ENCODE measurements around the gene IL1RAPL2. TPM values are rescaled to one million over a fixed set of nuclear protein-coding genes. Genes with fewer than 3 reads are reported as not detected.
"Not testable (repeated sequence)": the region's sequence is repeated elsewhere in the genome, so short reads cannot be mapped to it uniquely, and the experiment has no call there.

The IL1RAPL2 gene
- total RNA-seq, 2 donors from 2014 or later, result not detected

- H3K4me1 Mint-ChIP-seq (ENCODE audit: low read depth), result no peaks in the 10 kb centered on the region
These were observed 623.1 kb downstream of the IL1RAPL2 start for GRCh38 chrX:105189093-105189492.

DNA sequence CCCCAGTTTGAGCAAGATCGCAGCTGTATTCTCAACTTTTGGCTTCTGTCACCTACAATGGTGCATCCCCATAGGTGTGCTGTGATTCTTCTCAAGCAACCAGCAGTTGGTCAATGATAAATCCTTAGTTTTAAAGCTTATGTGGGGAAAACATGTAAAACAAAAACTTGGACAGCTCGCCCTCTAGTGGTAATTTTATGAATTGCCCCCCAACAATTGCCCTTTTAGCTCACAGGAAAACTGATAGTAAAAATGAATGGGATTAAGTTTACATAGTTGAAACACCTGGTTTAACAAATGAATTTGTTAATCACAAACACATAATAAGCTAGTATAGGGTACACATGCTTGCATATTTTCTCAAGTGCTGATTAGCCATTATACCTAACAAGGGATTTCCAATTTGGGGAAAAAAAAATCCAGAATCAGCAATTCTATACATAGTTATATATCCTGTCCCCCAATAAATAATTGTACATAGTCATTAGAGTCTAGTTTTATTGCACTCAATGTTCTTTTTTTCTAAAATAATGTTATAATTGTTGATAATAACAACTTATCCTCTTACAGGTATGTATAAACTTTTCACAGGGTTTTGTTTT, 624.4 kb downstream of the IL1RAPL2 start:
- no peaks in the 10 kb centered on the region for H3K4me1 Mint-ChIP-seq (ENCODE audit: low read depth)
- H3K27ac Mint-ChIP-seq, result no peak overlapping the region
- ATAC-seq (replicated peaks in 1 of 2) (no peak), DNase-seq (peak in 1 of 2 donors; percentile 3)
- H3K9me3 Mint-ChIP-seq, result no peaks in the 10 kb centered on the region
- H3K36me3 Mint-ChIP-seq (ENCODE audit: insufficient read depth in 2 of 2), result no peaks in the 10 kb centered on the region
- peaks cover 12% of the 10 kb centered on the region for H3K27me3 Mint-ChIP-seq (ENCODE audit: low read depth)
- H3K4me3 Mint-ChIP-seq, result no peak overlapping the region

More at GRCh38 chrX:105189093-105189492, 623.1 kb downstream of the IL1RAPL2 start:
- no peak for DNase-seq
- Mint-ChIP-seq H3K4me3 (no peak overlapping the region), H3K27me3 (ENCODE audit: low read depth) (peaks cover 9% of the 10 kb centered on the region), H3K36me3 (ENCODE audit: insufficient read depth in 2 of 2) (no peaks in the 10 kb centered on the region), H3K9me3 (no peaks in the 10 kb centered on the region), H3K27ac (no peak overlapping the region)
- ATAC-seq (replicated peaks in 1 of 2), result no peak

DNA sequence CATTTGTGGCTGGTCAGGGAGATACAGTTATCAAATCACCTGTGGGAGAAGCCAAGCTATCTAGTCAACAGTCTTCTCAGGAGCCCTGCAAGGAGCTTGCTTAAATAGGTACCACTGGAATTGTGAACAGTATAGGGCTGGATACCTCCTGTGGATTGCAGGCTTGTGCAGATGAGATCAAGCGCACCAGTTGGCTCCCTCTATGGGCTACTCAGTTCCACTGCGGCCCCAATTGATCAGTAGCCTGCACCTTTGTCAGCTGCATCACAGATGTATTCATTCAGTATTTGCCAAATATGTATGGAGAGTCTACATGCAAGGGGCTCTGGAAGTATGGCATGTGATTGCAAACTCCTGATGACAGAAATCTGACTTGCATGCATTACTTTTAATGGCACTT, 625.9 kb downstream of the IL1RAPL2 start:
- no peaks in the 10 kb centered on the region for H3K36me3 Mint-ChIP-seq (ENCODE audit: insufficient read depth in 2 of 2)
- DNase-seq (no peak), ATAC-seq (replicated peaks in 1 of 2) (no peak)
- no peaks in the 10 kb centered on the region for H3K9me3 Mint-ChIP-seq
- H3K27me3 Mint-ChIP-seq (ENCODE audit: low read depth), result peaks cover 14% of the 10 kb centered on the region
- H3K4me3 Mint-ChIP-seq, result no peak overlapping the region
- H3K4me1 Mint-ChIP-seq (ENCODE audit: low read depth), result no peaks in the 10 kb centered on the region
- H3K27ac Mint-ChIP-seq, result no peak overlapping the region

GRCh38 chrX:105209406-105209805, 643.4 kb downstream of the IL1RAPL2 start:
- peaks cover 14% of the 10 kb centered on the region for H3K27me3 Mint-ChIP-seq (ENCODE audit: low read depth)
- no peak for DNase-seq
- no peak for ATAC-seq (replicated peaks in 1 of 2)

GRCh38 chrX:105210258-105210657, 644.3 kb downstream of the IL1RAPL2 start:
- DNase-seq (no peak), ATAC-seq (replicated peaks in 1 of 2) (no peak)
- Mint-ChIP-seq H3K4me3 (no peak overlapping the region), H3K36me3 (ENCODE audit: insufficient read depth in 2 of 2) (no peaks in the 10 kb centered on the region), H3K27ac (no peak overlapping the region), H3K27me3 (ENCODE audit: low read depth) (peaks cover 14% of the 10 kb centered on the region), H3K9me3 (peaks cover 4 to 6% of the 10 kb centered on the region in 2 donors), H3K4me1 (ENCODE audit: low read depth) (no peaks in the 10 kb centered on the region)

More at GRCh38 chrX:105209406-105209805, 643.4 kb downstream of the IL1RAPL2 start:
- no peaks in the 10 kb centered on the region for H3K4me1 Mint-ChIP-seq (ENCODE audit: low read depth)
- no peak overlapping the region for H3K4me3 Mint-ChIP-seq
- H3K9me3 Mint-ChIP-seq, result no peaks in the 10 kb centered on the region
- H3K27ac Mint-ChIP-seq, result no peak overlapping the region
- H3K36me3 Mint-ChIP-seq (ENCODE audit: insufficient read depth in 2 of 2), result no peaks in the 10 kb centered on the region

DNA sequence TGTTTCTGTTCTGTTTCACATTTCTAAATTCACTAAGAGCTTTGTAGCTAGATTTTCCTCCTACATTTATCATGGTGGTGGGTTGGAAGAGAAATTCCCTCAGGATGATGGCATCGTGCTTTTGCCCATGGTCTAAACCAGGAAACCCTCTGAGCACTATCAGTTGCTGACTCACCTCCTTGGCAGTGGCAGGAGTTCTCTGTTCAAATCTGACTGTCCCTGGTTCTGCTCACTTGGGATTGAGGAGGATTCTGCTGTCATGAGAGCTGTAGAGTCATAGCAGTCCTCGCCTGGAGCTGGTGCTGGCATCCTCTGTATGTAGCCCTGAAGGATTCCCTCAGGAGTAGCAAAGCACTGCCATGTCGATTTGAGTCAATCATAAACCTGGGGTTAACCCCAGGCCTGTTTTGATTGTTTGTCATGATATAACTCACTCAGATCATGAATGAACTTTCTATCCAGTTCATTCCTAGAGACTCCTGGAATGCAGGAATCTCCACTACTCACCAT, 645.1 kb downstream of the IL1RAPL2 start:
- H3K27ac Mint-ChIP-seq, result no peak overlapping the region
- no peaks in the 10 kb centered on the region for H3K4me1 Mint-ChIP-seq (ENCODE audit: low read depth)
- H3K4me3 Mint-ChIP-seq, result no peak overlapping the region
- H3K27me3 Mint-ChIP-seq (ENCODE audit: low read depth), result peaks cover 14% of the 10 kb centered on the region
- DNase-seq (no peak), ATAC-seq (replicated peaks in 1 of 2) (no peak)
- peaks cover 4 to 8% of the 10 kb centered on the region in 2 donors for H3K9me3 Mint-ChIP-seq
- H3K36me3 Mint-ChIP-seq (ENCODE audit: insufficient read depth in 2 of 2), result no peaks in the 10 kb centered on the region

DNA sequence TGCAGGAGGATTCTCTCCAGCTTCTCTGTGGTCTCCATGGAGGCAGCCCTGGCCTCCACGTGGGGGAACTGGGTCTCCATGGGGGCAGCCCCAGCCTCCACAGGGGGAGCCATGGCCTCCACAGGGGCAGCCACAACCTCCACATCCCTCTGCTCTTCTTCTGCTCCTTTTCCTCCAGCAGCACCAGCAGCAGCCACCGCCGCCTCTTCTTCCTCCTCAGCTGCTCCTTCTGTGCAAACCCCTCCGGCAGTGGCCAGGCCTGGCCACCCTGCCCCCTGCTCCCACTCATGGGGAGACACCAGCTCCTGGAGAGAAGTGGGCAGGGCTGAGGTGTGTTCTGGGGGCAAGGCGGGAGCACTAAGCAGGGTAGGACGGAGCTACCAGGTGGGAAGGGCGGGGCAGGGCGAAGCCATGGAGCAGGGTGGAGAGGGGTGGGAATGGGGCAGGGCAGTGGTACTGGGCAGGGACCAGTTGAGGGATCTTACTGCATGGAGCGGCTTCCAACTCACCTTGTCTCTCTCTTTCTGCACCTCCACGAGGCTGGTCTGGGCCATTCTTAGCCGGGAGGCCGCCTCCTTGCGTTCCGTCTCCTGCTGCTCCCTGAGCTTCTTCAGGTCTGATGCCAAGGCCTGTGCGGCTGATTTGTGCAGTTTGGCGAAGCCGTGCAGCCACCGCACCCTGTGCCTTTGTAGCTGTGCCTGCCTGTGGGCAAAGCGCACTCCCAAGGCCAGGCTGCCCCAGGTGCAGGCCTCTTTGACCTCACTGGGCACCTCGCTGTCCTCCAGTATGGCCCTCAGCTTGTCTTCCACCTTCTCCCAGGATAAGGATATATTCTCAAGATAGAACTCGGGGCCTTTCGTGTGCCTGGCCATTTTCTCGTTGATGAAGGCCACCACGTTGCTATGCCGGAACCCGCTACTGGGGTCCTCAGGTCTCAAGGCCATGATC, 653.7 kb downstream of the IL1RAPL2 start:
- no peak overlapping the region for H3K27ac Mint-ChIP-seq
- peaks cover 3 to 5% of the 10 kb centered on the region in 2 donors for H3K9me3 Mint-ChIP-seq
- DNase-seq (no peak), ATAC-seq (replicated peaks in 1 of 2) (no peak)
- no peaks in the 10 kb centered on the region for H3K4me1 Mint-ChIP-seq (ENCODE audit: low read depth)
- H3K4me3 Mint-ChIP-seq, result no peak overlapping the region
- H3K27me3 Mint-ChIP-seq (ENCODE audit: low read depth), result peaks cover 16% of the 10 kb centered on the region
- no peaks in the 10 kb centered on the region for H3K36me3 Mint-ChIP-seq (ENCODE audit: insufficient read depth in 2 of 2)

GRCh38 chrX:105220636-105221035, 654.6 kb downstream of the IL1RAPL2 start, which contains the start of gene TEX13A:
TEX13A (minus strand) TSS chrX:105220694; CDS start chrX:105220397, 297 bp downstream.
- Mint-ChIP-seq H3K27me3 (ENCODE audit: low read depth) (peaks cover 12% of the 10 kb centered on the region), H3K9me3 (peaks cover 0 to 2% of the 10 kb centered on the region in 2 donors), H3K27ac (no peak within 1 kb of the TSS), H3K36me3 (ENCODE audit: insufficient read depth in 2 of 2) (no peaks in the 10 kb centered on the region), H3K4me3 (no peak within 1 kb of the TSS), H3K4me1 (ENCODE audit: low read depth) (no peaks in the 10 kb centered on the region)
- DNase-seq (no peak), ATAC-seq (replicated peaks in 1 of 2) (no peak)

- ATAC-seq (replicated peaks in 1 of 2), result no peak
- Mint-ChIP-seq H3K9me3 (no peaks in the 10 kb centered on the region), H3K27me3 (ENCODE audit: low read depth) (peaks cover 12% of the 10 kb centered on the region), H3K4me3 (no peak overlapping the region), H3K36me3 (ENCODE audit: insufficient read depth in 2 of 2) (no peaks in the 10 kb centered on the region), H3K4me1 (ENCODE audit: low read depth) (no peaks in the 10 kb centered on the region), H3K27ac (no peak overlapping the region)
- no peak for DNase-seq
These were observed 655.4 kb downstream of the IL1RAPL2 start for GRCh38 chrX:105221374-105221773.

GRCh38 chrX:105226499-105226898, 660.5 kb downstream of the IL1RAPL2 start:
- no peak overlapping the region for H3K4me3 Mint-ChIP-seq
- DNase-seq (no peak), ATAC-seq (replicated peaks in 1 of 2) (no peak)
- H3K4me1 Mint-ChIP-seq (ENCODE audit: low read depth), result no peaks in the 10 kb centered on the region
- peaks cover 27% of the 10 kb centered on the region for H3K27me3 Mint-ChIP-seq (ENCODE audit: low read depth)
- no peaks in the 10 kb centered on the region for H3K36me3 Mint-ChIP-seq (ENCODE audit: insufficient read depth in 2 of 2)
- H3K9me3 Mint-ChIP-seq, result no peaks in the 10 kb centered on the region
- H3K27ac Mint-ChIP-seq, result no peak overlapping the region

- H3K4me1 Mint-ChIP-seq (ENCODE audit: low read depth), result no peaks in the 10 kb centered on the region
- no peak for ATAC-seq (replicated peaks in 1 of 2)
- H3K36me3 Mint-ChIP-seq (ENCODE audit: insufficient read depth in 2 of 2), result no peaks in the 10 kb centered on the region
- H3K9me3 Mint-ChIP-seq, result no peaks in the 10 kb centered on the region
- DNase-seq, result no peak
- peaks cover 17% of the 10 kb centered on the region for H3K27me3 Mint-ChIP-seq (ENCODE audit: low read depth)
- no peak overlapping the region for H3K4me3 Mint-ChIP-seq
- no peak overlapping the region for H3K27ac Mint-ChIP-seq
These were observed 662.6 kb downstream of the IL1RAPL2 start for GRCh38 chrX:105228602-105229001.

GRCh38 chrX:105229146-105229545, 663.1 kb downstream of the IL1RAPL2 start:
- H3K27ac Mint-ChIP-seq, result no peak overlapping the region
- H3K4me3 Mint-ChIP-seq, result no peak overlapping the region
- no peaks in the 10 kb centered on the region for H3K4me1 Mint-ChIP-seq (ENCODE audit: low read depth)
- H3K27me3 Mint-ChIP-seq (ENCODE audit: low read depth), result peaks cover 22% of the 10 kb centered on the region
- H3K9me3 Mint-ChIP-seq, result no peaks in the 10 kb centered on the region
- no peaks in the 10 kb centered on the region for H3K36me3 Mint-ChIP-seq (ENCODE audit: insufficient read depth in 2 of 2)
- ATAC-seq (replicated peaks in 1 of 2) (no peak), DNase-seq (no peak)

- H3K4me1 Mint-ChIP-seq (ENCODE audit: low read depth); H3K9me3 Mint-ChIP-seq; DNase-seq; H3K27ac Mint-ChIP-seq; H3K27me3 Mint-ChIP-seq (ENCODE audit: low read depth); H3K36me3 Mint-ChIP-seq (ENCODE audit: insufficient read depth in 2 of 2); H3K4me3 Mint-ChIP-seq; ATAC-seq (replicated peaks in 1 of 2): not testable (repeated sequence)
These were observed 671.4 kb downstream of the IL1RAPL2 start for GRCh38 chrX:105237407-105237806.

All from activated T-cell treated with anti-CD3 and anti-CD28 coated beads, Interleukin-2, amount 50 U/mL, for 72 hours (primary cell).